HCT116 (cell line): ENCODE data around the gene FSD1. TPM values are rescaled to one million over a fixed set of nuclear protein-coding genes. Genes with fewer than 3 reads are reported as not detected.

Experiments used
- ATAC-seq: fragments of 200-7000 bp; cut with Tn5 transposase; 2 replicates; pipeline ENCODE4 v1.9.1; 2020; ENCODE audit warnings: mild to moderate bottlenecking, moderate library complexity
- BruUV-seq: library from RNA; stranded (reverse); fragments of 400-500 nt; replicated peaks from 2 replicates; lab custom pipeline; 2021; lab: Mats Ljungman, UMichigan
- CTCF ChIA-PET: fragments of 300-600 bp; sonication (Branson Sonifier 250); formaldehyde crosslinking; loops from one replicate; lab custom pipeline; 2021; ENCODE audit warnings: antibody characterized with exemption; lab: Charles Lee
- POLR2A ChIA-PET: fragments of 300-600, 350-600 bp; sonication (Branson Sonifier 250); formaldehyde crosslinking; loops from one replicate; lab custom pipeline; 2021; ENCODE audit warnings: antibody characterized with exemption; lab: Charles Lee
- RAD21 ChIA-PET, 2 experiments: fragments of 300-600 bp; sonication (Branson Sonifier 250); formaldehyde crosslinking; loops; one replicate each; lab custom pipeline; 2023; ENCODE audit warnings: low total read pairs in 2 of 2; ENCODE audit not compliant: uncharacterized antibody in 2 of 2, unreplicated experiment in 2 of 2, low non-redundant PET in 1 of 2; lab: Charles Lee
- DNase-seq: peaks from one replicate; pipeline ENCODE4 v3.0.0-alpha.2; 2010; ENCODE audit warnings: low read depth, low spot score
- H2AFZ ChIP-seq: fragments of 200-600 bp; shearing (Covaris generic), sonication (generic); 2 replicates; pipeline ENCODE4 v1.6.1; 2017; ENCODE audit warnings: low read depth, mixed run types, mixed read lengths, antibody characterized with exemption, low read length; ENCODE audit not compliant: poor library complexity, severe bottlenecking
- H3K27ac ChIP-seq: 2 replicates; pipeline ENCODE4 v1.5.1; 2012; ENCODE audit warnings: low read depth, low read length
- H3K27me3 ChIP-seq: fragments of 200-600 bp; sonication (generic); 2 replicates; pipeline ENCODE4 v1.6.1; 2016; ENCODE audit warnings: mixed run types, low read length, mixed read lengths; ENCODE audit not compliant: insufficient read depth
- H3K36me3 ChIP-seq, 2 experiments: fragments of 200-500 bp in 1 of 2; fragments of 200-600 bp in 1 of 2; sonication (Bioruptor generic) in 1 of 2; sonication (generic) in 1 of 2; 2 replicates each; pipeline versions ENCODE4 v1.5.1 to v1.6.1; 2014 to 2016; ENCODE audit warnings: low read length in 2 of 2, inconsistent platforms in 1 of 2, mixed read lengths in 1 of 2, mixed run types in 1 of 2; ENCODE audit not compliant: insufficient read depth in 2 of 2, control insufficient read depth in 1 of 2
- H3K4me1 ChIP-seq, 2 experiments: fragments of 200-600 bp in 1 of 2; sonication (generic) in 1 of 2; 2 replicates each; pipeline versions ENCODE4 v1.5.1 to v1.6.1; 2012 to 2017; ENCODE audit warnings: low read length in 2 of 2, inconsistent platforms in 1 of 2, mild to moderate bottlenecking in 1 of 2, mixed read lengths in 1 of 2, mixed run types in 1 of 2, moderate library complexity in 1 of 2; ENCODE audit not compliant: insufficient read depth in 2 of 2, control insufficient read depth in 1 of 2
- H3K4me2 ChIP-seq: fragments of 200-600 bp; sonication (generic); 2 replicates; pipeline ENCODE4 v1.6.1; 2017; ENCODE audit warnings: mixed run types, low read length, mixed read lengths
- H3K4me3 ChIP-seq, 2 experiments: fragments of 200-600 bp in 1 of 2; sonication (generic) in 1 of 2; replicated peaks in 1 of 2; 2 replicates each; pipeline ENCODE4 v1.5.1; 2011 to 2016; ENCODE audit warnings: low read length in 2 of 2, control low read depth in 1 of 2, low read depth in 1 of 2, mild to moderate bottlenecking in 1 of 2, mixed read lengths in 1 of 2, mixed run types in 1 of 2
- H3K79me2 ChIP-seq: fragments of 200-600 bp; sonication (generic); 2 replicates; pipeline ENCODE4 v1.6.1; 2017; ENCODE audit warnings: mild to moderate bottlenecking, mixed run types, low read length, moderate library complexity, mixed read lengths; ENCODE audit not compliant: insufficient read depth
- H3K9ac ChIP-seq: fragments of 200-600 bp; sonication (generic); 2 replicates; pipeline ENCODE4 v1.6.1; 2016; ENCODE audit warnings: low read length, mixed read lengths
- H3K9me2 ChIP-seq: fragments of 200-600 bp; sonication (generic), shearing (Covaris generic); 2 replicates; pipeline ENCODE4 v1.6.1; 2017; ENCODE audit warnings: mixed run types, mild to moderate bottlenecking, moderate library complexity; ENCODE audit not compliant: insufficient read depth
- H3K9me3 ChIP-seq, 2 experiments: fragments of 200-500 bp in 1 of 2; fragments of 200-600 bp in 1 of 2; sonication (Bioruptor generic) in 1 of 2; sonication (generic) in 1 of 2; 2 replicates each; pipeline ENCODE4 v1.6.1; 2014 to 2017; ENCODE audit warnings: low read length in 2 of 2, mixed read lengths in 2 of 2, inconsistent platforms in 1 of 2, low read depth in 1 of 2, mild to moderate bottlenecking in 1 of 2, mixed run types in 1 of 2, moderate library complexity in 1 of 2; ENCODE audit not compliant: control insufficient read depth in 1 of 2, insufficient read depth in 1 of 2
- H4K20me1 ChIP-seq: fragments of 200-600 bp; sonication (generic), shearing (Covaris generic); 2 replicates; pipeline ENCODE4 v1.6.1; 2017; ENCODE audit warnings: mixed run types, mild to moderate bottlenecking, moderate library complexity; ENCODE audit not compliant: insufficient read depth
- EZH2 ChIP-seq: fragments of 200-600 bp; sonication (generic); IDR thresholded peaks from 2 replicates; pipeline ENCODE4 v1.6.1; 2017; ENCODE audit warnings: antibody characterized with exemption, mixed run types
- EZH2phosphoT487 ChIP-seq: fragments of 200-600 bp; IDR thresholded peaks from 2 replicates; pipeline ENCODE4 v1.6.1; 2018; ENCODE audit warnings: antibody characterized with exemption, borderline replicate concordance
- FOSL1 ChIP-seq: IDR thresholded peaks from 2 replicates; pipeline ENCODE4 v1.6.1; 2012; ENCODE audit warnings: low read depth
- POLR2A ChIP-seq: IDR thresholded peaks from 2 replicates; pipeline ENCODE4 v1.7.0; 2011; ENCODE audit warnings: borderline replicate concordance; ENCODE audit not compliant: insufficient read depth, insufficient read length; ENCODE audit errors: extremely low read depth
- SRF ChIP-seq: IDR thresholded peaks from 2 replicates; pipeline ENCODE4 v1.6.1; 2012; ENCODE audit warnings: low read depth
- TCF7L2 ChIP-seq: IDR thresholded peaks from 2 replicates; pipeline ENCODE4 v1.7.0; 2011; ENCODE audit warnings: borderline replicate concordance, inconsistent platforms; ENCODE audit not compliant: insufficient read depth, insufficient read length; ENCODE audit errors: extremely low read depth
- intact Hi-C: fragments of 100-400 bp; cut with micrococcal nuclease; formaldehyde crosslinking; loops from 2 replicates; pipeline ENCODE4 v1.10.0; 2022
- total RNA-seq: library from RNA; stranded (reverse); gene quantifications from one replicate; pipeline ENCODE4 v1.2.1, GENCODE V29; 2021; ENCODE audit not compliant: unreplicated experiment
- TF ChIP-seq, protein P1 (sequence below): IDR thresholded peaks from 2 replicates; pipeline ENCODE4 v1.6.1; 2012
- TF ChIP-seq, protein P2 (sequence below), 3 experiments: fragments of 200-600 bp in 1 of 3; sonication (generic) in 1 of 3; IDR thresholded peaks in 2 of 3; conservative IDR thresholded peaks in 1 of 3; 2 replicates each; pipeline ENCODE4 v1.5.1; 2012 to 2017; ENCODE audit warnings: low read depth in 2 of 3, low read length in 2 of 3, antibody characterized with exemption in 1 of 3, borderline replicate concordance in 1 of 3, control low read depth in 1 of 3, mild to moderate bottlenecking in 1 of 3, mixed read lengths in 1 of 3, mixed run types in 1 of 3, moderate library complexity in 1 of 3; ENCODE audit not compliant: insufficient read depth in 1 of 3

The FSD1 gene
- total RNA-seq, 1 experiment from 2014 or later = 20.1 TPM

DNA sequence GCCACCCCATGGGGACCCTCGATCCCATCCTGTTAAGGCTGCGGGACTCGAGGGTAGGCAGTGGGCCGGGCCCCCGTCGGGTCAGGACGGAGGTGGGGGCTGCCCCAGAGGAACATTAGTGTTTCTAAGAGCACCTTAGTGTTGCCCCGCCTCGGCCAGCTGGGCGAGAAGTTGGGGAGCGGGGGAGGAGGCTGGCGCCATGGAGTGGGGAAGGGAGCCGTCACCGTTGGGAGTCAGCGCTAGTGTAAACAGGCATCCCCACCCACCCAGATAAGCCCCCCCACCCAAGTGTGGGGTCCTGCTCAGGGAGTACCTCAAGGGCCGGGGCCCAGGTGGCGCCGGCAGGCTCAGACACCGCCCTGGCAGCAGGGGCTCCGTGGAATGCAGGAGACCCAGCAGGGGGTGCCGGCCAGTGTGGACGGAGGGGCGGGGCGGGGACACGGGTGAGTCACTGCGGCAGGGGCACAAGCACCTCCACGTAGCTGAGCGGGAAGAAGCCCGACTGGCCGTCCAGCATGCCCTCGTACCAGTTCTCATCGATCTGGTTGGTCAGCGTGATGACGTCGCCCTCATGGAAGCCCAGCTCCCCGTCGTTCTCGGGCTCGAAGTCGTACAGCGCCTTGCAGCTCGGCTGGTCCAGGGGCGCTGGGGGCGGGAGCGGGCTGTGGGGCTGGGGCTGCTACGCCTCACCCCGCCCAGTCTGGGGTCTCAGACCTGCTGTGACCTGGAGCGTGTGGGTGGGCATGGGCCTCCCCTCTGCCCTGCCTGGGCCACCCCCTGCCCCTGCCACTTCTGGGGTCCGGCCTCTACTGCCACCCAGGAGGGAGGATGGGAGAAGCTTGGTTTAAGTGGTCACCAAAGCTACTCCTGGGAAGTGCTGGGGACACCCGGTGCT lies 57.0 kb downstream of the FSD1 start:
- no peak for DNase-seq
- ChIA-PET POLR2A (no interaction called here), RAD21 (interaction anchor here in 1 of 2 experiments (0.6 kb wide), 1 partner anchor 38 kb away, joined by 4 read pairs; no protein-coding TSS in a partner anchor), CTCF (interaction anchor here (0.7 to 2.1 kb wide), 2 partner anchors 9 to 94 kb away, joined by 3 to 6 read pairs; no protein-coding TSS in a partner anchor)
- TF ChIP-seq, protein P1, sequence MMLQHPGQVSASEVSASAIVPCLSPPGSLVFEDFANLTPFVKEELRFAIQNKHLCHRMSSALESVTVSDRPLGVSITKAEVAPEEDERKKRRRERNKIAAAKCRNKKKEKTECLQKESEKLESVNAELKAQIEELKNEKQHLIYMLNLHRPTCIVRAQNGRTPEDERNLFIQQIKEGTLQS = no peak
- TF ChIP-seq FOSL1 = no peak
- TF ChIP-seq SRF = no peak
- no peak for TF ChIP-seq POLR2A
- TF ChIP-seq EZH2phosphoT487 = no peak
- no peak for TF ChIP-seq EZH2
- no peak for TF ChIP-seq TCF7L2
- TF ChIP-seq, protein P2, sequence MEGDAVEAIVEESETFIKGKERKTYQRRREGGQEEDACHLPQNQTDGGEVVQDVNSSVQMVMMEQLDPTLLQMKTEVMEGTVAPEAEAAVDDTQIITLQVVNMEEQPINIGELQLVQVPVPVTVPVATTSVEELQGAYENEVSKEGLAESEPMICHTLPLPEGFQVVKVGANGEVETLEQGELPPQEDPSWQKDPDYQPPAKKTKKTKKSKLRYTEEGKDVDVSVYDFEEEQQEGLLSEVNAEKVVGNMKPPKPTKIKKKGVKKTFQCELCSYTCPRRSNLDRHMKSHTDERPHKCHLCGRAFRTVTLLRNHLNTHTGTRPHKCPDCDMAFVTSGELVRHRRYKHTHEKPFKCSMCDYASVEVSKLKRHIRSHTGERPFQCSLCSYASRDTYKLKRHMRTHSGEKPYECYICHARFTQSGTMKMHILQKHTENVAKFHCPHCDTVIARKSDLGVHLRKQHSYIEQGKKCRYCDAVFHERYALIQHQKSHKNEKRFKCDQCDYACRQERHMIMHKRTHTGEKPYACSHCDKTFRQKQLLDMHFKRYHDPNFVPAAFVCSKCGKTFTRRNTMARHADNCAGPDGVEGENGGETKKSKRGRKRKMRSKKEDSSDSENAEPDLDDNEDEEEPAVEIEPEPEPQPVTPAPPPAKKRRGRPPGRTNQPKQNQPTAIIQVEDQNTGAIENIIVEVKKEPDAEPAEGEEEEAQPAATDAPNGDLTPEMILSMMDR (IDR thresholded peaks at IDR 0.05 in 2 of 3, conservative IDR thresholded peaks at IDR 0.05 in 1 of 3; ENCODE audit: borderline replicate concordance in 1 of 3, insufficient read depth in 1 of 3, low read depth in 2 of 3, low read length in 2 of 3) = no peak
- Histone ChIP-seq H3K9me3 (no peaks in the 10 kb centered on the region), H3K4me1 (peaks cover 6 to 23% of the 10 kb centered on the region in 2 experiments; a peak in 3 of 4 replicates), H3K4me2 (peak overlapping the region; percentile 17; the same call in 1 of the 2 replicates), H4K20me1 (no peaks in the 10 kb centered on the region), H3K79me2 (no peaks in the 10 kb centered on the region), H3K9me2 (no peaks in the 10 kb centered on the region), H3K27me3 (no peaks in the 10 kb centered on the region), H3K36me3 (peaks cover 5 to 11% of the 10 kb centered on the region in 2 experiments; a peak in 2 of 4 replicates), H3K4me3 (no peak overlapping the region), H2AFZ (no peak overlapping the region), H3K27ac (peak overlapping the region; percentile 47; the same call in 1 of the 2 replicates), H3K9ac (no peak overlapping the region)
- ATAC-seq = peak; percentile 23
- BruUV-seq = no TSS peak
- intact Hi-C loops = loop anchor here (5.0 kb wide), 1 partner anchor 41 kb away; the partner anchor contains the start of genes CHAF1A and SH3GL1
